SK-N-MC (cell line): ENCODE measurements around the gene CDKAL1.

ENCODE experiments used
- EZH2 ChIP-seq: fragments of 200-600 bp; sonication (generic); IDR thresholded peaks from one replicate; pipeline ENCODE4 v1.6.1; 2017; ENCODE audit warnings: antibody characterized with exemption
- POLR2AphosphoS5 ChIP-seq: IDR thresholded peaks from 2 replicates; pipeline ENCODE4 v1.6.1; 2012; ENCODE audit warnings: mild to moderate bottlenecking, low read depth, low read length, borderline replicate concordance

DNA sequence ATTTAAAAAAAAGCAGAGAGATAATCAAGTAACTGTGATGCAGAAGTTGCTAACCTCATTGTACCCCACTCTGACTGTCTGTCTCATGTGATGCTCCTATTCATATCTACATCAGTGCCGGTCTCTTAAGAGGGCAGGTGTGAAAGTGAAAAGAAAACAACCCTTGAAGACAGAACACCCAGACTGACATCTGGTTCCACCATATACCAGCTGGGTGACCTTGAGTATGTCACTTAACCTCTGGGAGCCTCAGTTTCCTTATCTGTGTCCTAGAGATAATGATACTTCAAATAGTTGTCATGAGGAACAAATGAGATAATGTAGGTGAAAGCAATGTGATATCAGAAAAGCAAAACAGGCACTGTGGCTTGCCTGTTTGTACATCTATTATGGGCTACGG lies 632.5 kb downstream of the CDKAL1 start:
- TF ChIP-seq POLR2AphosphoS5 (no peak), EZH2 (no peak)
